ENCODE data around the gene MAP2.
A peak's percentile ranks its signal among the peaks of the same experiment; 100 is the strongest.

MAP2 gene

DNA sequence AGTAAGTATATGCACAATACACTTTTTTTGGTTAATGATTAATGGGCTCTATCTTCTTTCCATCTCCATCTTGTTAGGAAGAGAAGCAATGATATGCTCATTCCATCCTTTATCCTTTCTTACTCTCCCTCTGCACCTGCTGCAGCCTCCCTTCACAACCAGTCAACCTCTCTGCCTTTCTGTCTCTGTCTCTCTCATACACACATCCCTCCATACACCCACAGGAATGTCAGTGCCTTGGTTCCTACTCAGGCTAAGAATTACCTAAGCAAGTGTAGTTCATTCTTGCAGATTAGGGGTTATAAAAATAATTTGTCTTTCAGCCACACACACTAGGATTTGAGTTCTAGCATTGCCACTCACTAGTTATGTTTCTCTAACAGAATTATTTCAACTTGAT, 45.6 kb downstream of the MAP2 start:
- DNase-seq (ENCODE audit: low read depth): no peak
- no peak overlapping the region for H3K4me3 ChIP-seq (ENCODE audit: control insufficient read depth, low read depth, low read length)
- TF ChIP-seq CTCF (IDR thresholded peaks at IDR 0.05; ENCODE audit: control insufficient read depth, insufficient read depth, low read depth, low read length, missing control alignments): no peak

DNA sequence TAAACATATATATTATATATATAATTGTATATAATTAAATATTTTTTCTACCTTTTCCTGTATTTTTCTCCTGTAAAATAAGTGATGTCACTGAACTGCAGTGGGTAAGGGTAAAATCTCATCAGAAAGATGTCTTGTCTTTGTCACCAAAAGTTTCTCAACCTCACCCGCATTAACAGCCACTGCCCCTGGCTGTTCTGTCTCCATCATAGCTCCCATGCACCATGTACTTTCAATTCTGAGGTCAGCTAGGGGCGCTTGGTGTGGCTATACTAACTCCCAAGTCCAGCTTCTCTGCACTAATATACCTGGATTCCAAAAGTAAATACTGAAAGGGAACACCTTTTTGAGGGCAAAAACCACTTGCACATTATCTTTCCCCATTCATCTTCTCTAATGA, 46.6 kb downstream of the MAP2 start:
- DNase-seq (ENCODE audit: low read depth): no peak
- no peak overlapping the region for H3K4me3 ChIP-seq (ENCODE audit: control insufficient read depth, low read depth, low read length)
- no peak for TF ChIP-seq CTCF (IDR thresholded peaks at IDR 0.05; ENCODE audit: control insufficient read depth, insufficient read depth, low read depth, low read length, missing control alignments)

DNA sequence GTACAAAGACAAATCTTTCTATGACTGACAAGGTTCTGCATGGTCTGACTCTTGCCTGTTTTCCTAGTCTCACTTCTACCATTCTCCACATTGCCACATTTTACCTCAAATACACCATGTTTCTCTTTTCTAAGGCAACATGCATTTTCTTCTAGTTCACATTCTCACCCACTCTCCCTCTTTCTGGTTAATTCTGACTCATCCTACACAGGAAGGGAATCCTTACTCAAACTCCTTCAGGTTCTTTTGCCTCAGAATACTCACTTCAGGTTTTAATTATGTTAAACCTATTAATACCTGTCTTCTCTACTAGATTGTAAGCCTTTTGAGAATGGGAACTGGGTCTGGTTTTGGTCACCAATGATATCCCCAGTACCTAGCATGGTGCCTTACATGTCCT, 47.2 kb downstream of the MAP2 start:
- DNase-seq (ENCODE audit: low read depth): no peak
- no peak overlapping the region for H3K4me3 ChIP-seq (ENCODE audit: control insufficient read depth, low read depth, low read length)
- no peak for TF ChIP-seq CTCF (IDR thresholded peaks at IDR 0.05; ENCODE audit: control insufficient read depth, insufficient read depth, low read depth, low read length, missing control alignments)

DNA sequence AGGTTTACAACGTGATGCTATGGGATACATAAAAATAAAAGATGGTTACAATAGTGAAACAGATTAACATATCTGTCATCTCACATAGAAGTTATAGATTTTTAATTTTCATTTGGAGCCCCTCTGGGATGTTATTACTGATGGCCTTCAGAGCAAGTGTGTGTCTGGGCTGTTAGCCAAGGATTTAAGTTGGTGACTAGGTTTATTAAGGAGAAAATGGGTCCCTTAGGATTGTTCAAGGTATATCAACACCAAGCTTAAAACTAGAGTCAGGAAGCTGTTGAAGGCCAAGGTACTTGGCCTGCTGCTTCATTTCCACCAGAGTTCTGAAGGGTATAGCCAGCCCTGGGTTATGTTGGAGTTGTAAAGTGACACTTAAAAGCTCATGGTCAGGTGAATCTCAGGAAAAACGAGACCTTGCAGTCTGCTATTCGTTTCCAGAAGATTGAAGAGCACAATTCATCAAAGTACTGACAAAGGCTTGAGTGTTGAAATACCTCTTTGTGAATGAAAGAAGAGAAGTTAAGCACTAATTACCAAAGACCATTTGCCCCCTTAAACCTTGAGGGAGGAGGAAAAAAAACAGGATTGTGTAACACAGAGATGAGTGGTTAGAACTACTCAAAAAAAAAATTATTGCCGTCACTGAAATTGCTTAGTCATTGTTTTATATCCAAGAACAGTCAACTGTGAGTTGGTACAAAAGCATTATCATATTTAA, 48.4 kb downstream of the MAP2 start:
- no peak for TF ChIP-seq CTCF (IDR thresholded peaks at IDR 0.05; ENCODE audit: control insufficient read depth, insufficient read depth, low read depth, low read length, missing control alignments)
- peak; percentile 64 for DNase-seq (ENCODE audit: low read depth)
- H3K4me3 ChIP-seq (ENCODE audit: control insufficient read depth, low read depth, low read length): no peak overlapping the region

- DNase-seq (ENCODE audit: low read depth): no peak
- H3K4me3 ChIP-seq (ENCODE audit: control insufficient read depth, low read depth, low read length): no peak overlapping the region
- TF ChIP-seq CTCF (IDR thresholded peaks at IDR 0.05; ENCODE audit: control insufficient read depth, insufficient read depth, low read depth, low read length, missing control alignments): no peak
These were observed 49.0 kb downstream of the MAP2 start for GRCh38 chr2:209472871-209473270.

DNA sequence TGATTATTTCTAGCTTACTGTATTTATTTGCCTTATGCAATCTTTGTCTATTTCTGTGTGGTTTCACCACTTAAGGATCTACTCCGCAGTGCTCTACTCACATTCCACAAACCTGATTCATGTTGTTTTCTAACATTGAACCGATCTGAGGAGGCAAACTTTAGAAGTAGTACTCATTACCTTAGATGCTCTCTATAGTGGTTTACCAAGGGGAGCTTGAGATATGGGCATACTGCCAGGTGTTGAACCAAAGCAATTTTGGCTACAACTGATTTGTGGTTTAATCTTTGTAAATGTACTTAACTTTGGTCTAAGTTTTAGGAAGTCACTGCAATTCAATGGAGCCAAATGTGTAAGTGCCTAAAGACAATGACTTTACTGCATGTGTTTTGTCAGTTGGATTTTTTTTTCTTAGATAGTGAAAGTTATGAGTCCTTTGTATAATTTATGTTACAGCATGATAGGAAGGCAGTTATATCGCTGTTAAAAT, 50.1 kb downstream of the MAP2 start:
- no peak for TF ChIP-seq CTCF (IDR thresholded peaks at IDR 0.05; ENCODE audit: control insufficient read depth, insufficient read depth, low read depth, low read length, missing control alignments)
- H3K4me3 ChIP-seq (ENCODE audit: control insufficient read depth, low read depth, low read length): no peak overlapping the region
- peak; percentile 94 for DNase-seq (ENCODE audit: low read depth)
